Activated T-cell treated with anti-CD3 and anti-CD28 coated beads, Interleukin-2, amount 50 U/mL, for 72 hours (primary cell): ENCODE results near the gene DNASE1. TPM values are rescaled to one million over a fixed set of nuclear protein-coding genes. Genes with fewer than 3 reads are reported as not detected.

Experiments used
- ATAC-seq, 2 donors: fragments of 150-1000 bp; cut with Tn5 transposase; replicated peaks in 1 of 2; 2 replicates each; pipeline ENCODE4 v1.10.0; 2021; ENCODE audit warnings: moderate library complexity in 2 of 2, mild to moderate bottlenecking in 1 of 2
- DNase-seq, 2 donors: peaks; one replicate each; pipeline ENCODE4 v3.0.0; 2021 to 2022; ENCODE audit warnings: mixed read lengths in 1 of 2
- H3K27ac Mint-ChIP-seq: one replicate; pipeline ENCODE4 v1.8.0; 2022; ENCODE audit warnings: mild to moderate bottlenecking, moderate library complexity, mixed read lengths
- H3K27me3 Mint-ChIP-seq: one replicate; pipeline ENCODE4 v1.8.0; 2022; ENCODE audit warnings: low read depth, mixed read lengths
- H3K36me3 Mint-ChIP-seq, 2 donors: one replicate each; pipeline ENCODE4 v1.8.0; 2022; ENCODE audit warnings: mixed read lengths in 2 of 2, mild to moderate bottlenecking in 1 of 2; ENCODE audit not compliant: insufficient read depth in 2 of 2
- H3K4me1 Mint-ChIP-seq: one replicate; pipeline ENCODE4 v1.8.0; 2022; ENCODE audit warnings: low read depth, mixed read lengths
- H3K4me3 Mint-ChIP-seq, 2 donors: one replicate each; pipeline ENCODE4 v1.8.0; 2022; ENCODE audit warnings: mild to moderate bottlenecking in 2 of 2, mixed read lengths in 2 of 2, moderate library complexity in 2 of 2
- H3K9me3 Mint-ChIP-seq, 2 donors: one replicate each; pipeline ENCODE4 v1.8.0; 2022; ENCODE audit warnings: mixed read lengths in 2 of 2
- total RNA-seq, 2 donors: library from RNA; stranded (reverse); gene quantifications; one replicate each; pipeline ENCODE4 v1.2.3, GENCODE V29; 2022

DNASE1 gene
- total RNA-seq, 2 donors from 2014 or later = 19.4 to 21.3 TPM

GRCh38 chr16:3662601-3663000 is 8.1 kb downstream of the DNASE1 start:
- Mint-ChIP-seq H3K9me3 (no peaks in the 10 kb centered on the region), H3K4me1 (peaks cover 28% of the 10 kb centered on the region), H3K36me3 (peaks cover 3 to 23% of the 10 kb centered on the region in 2 donors), H3K27ac (no peak overlapping the region), H3K4me3 (no peak overlapping the region), H3K27me3 (no peaks in the 10 kb centered on the region)
- ATAC-seq (no peak), DNase-seq (no peak)

GRCh38 chr16:3664187-3664896 is 9.9 kb downstream of the DNASE1 start:
- Mint-ChIP-seq H3K4me3 (no peak overlapping the region), H3K36me3 (peaks cover 3 to 17% of the 10 kb centered on the region in 2 donors), H3K9me3 (no peaks in the 10 kb centered on the region), H3K27ac (peak overlapping the region; percentile 41), H3K4me1 (peaks cover 19% of the 10 kb centered on the region), H3K27me3 (no peaks in the 10 kb centered on the region)
- peak in 1 of 2 donors; percentile 13 for ATAC-seq
- no peak for DNase-seq

GRCh38 chr16:3665508-3665907 is 11.0 kb downstream of the DNASE1 start:
- DNase-seq (peak; percentile 5 to 11), ATAC-seq (peak; percentile 34 to 57)
- peaks cover 13% of the 10 kb centered on the region for H3K4me1 Mint-ChIP-seq
- H3K36me3 Mint-ChIP-seq = peaks cover 3 to 17% of the 10 kb centered on the region in 2 donors
- no peak overlapping the region for H3K4me3 Mint-ChIP-seq
- no peaks in the 10 kb centered on the region for H3K27me3 Mint-ChIP-seq
- H3K9me3 Mint-ChIP-seq = no peaks in the 10 kb centered on the region
- H3K27ac Mint-ChIP-seq = no peak overlapping the region

- ATAC-seq (no peak), DNase-seq (no peak)
- H3K9me3 Mint-ChIP-seq = no peaks in the 10 kb centered on the region
- H3K4me3 Mint-ChIP-seq = no peak overlapping the region
- peaks cover 3 to 16% of the 10 kb centered on the region in 2 donors for H3K36me3 Mint-ChIP-seq
- no peaks in the 10 kb centered on the region for H3K27me3 Mint-ChIP-seq
- H3K4me1 Mint-ChIP-seq = peaks cover 13% of the 10 kb centered on the region
- H3K27ac Mint-ChIP-seq = peak overlapping the region; percentile 7
Measured at GRCh38 chr16:3668626-3669025, 14.1 kb downstream of the DNASE1 start.

GRCh38 chr16:3669082-3669481 is 14.6 kb downstream of the DNASE1 start:
- peaks cover 13% of the 10 kb centered on the region for H3K4me1 Mint-ChIP-seq
- peaks cover 3 to 16% of the 10 kb centered on the region in 2 donors for H3K36me3 Mint-ChIP-seq
- DNase-seq (no peak), ATAC-seq (no peak)
- no peak overlapping the region for H3K27ac Mint-ChIP-seq
- no peaks in the 10 kb centered on the region for H3K9me3 Mint-ChIP-seq
- no peaks in the 10 kb centered on the region for H3K27me3 Mint-ChIP-seq
- H3K4me3 Mint-ChIP-seq = no peak overlapping the region

- no peak overlapping the region for H3K4me3 Mint-ChIP-seq
- ATAC-seq (no peak), DNase-seq (no peak)
- H3K36me3 Mint-ChIP-seq = peaks cover 3 to 14% of the 10 kb centered on the region in 2 donors
- peaks cover 8% of the 10 kb centered on the region for H3K4me1 Mint-ChIP-seq
- no peaks in the 10 kb centered on the region for H3K9me3 Mint-ChIP-seq
- H3K27ac Mint-ChIP-seq = no peak overlapping the region
- no peaks in the 10 kb centered on the region for H3K27me3 Mint-ChIP-seq
Measured at GRCh38 chr16:3670711-3671110, 16.2 kb downstream of the DNASE1 start.

- ATAC-seq (no peak), DNase-seq (no peak)
- peaks cover under 1% of the 10 kb centered on the region for H3K4me1 Mint-ChIP-seq
- H3K36me3 Mint-ChIP-seq = peaks cover 3 to 12% of the 10 kb centered on the region in 2 donors
- H3K4me3 Mint-ChIP-seq = no peak overlapping the region
- no peak overlapping the region for H3K27ac Mint-ChIP-seq
- no peaks in the 10 kb centered on the region for H3K9me3 Mint-ChIP-seq
- no peaks in the 10 kb centered on the region for H3K27me3 Mint-ChIP-seq
Measured at GRCh38 chr16:3671424-3671823, 16.9 kb downstream of the DNASE1 start.

- Mint-ChIP-seq H3K36me3 (peaks cover 3 to 9% of the 10 kb centered on the region in 2 donors), H3K27me3 (no peaks in the 10 kb centered on the region), H3K9me3 (no peaks in the 10 kb centered on the region), H3K27ac (no peak overlapping the region), H3K4me3 (no peak overlapping the region), H3K4me1 (no peaks in the 10 kb centered on the region)
- DNase-seq (no peak), ATAC-seq (no peak)
Measured at GRCh38 chr16:3672571-3673041, 18.1 kb downstream of the DNASE1 start.

GRCh38 chr16:3673201-3673600 is 18.7 kb downstream of the DNASE1 start:
- no peak for ATAC-seq
- H3K27me3 Mint-ChIP-seq = no peaks in the 10 kb centered on the region
- H3K27ac Mint-ChIP-seq = no peak overlapping the region
- H3K4me3 Mint-ChIP-seq = no peak overlapping the region
- H3K4me1 Mint-ChIP-seq = no peaks in the 10 kb centered on the region
- DNase-seq = no peak
- no peaks in the 10 kb centered on the region for H3K9me3 Mint-ChIP-seq
- peaks cover 3 to 11% of the 10 kb centered on the region in 2 donors for H3K36me3 Mint-ChIP-seq

GRCh38 chr16:3673676-3674377 is 19.3 kb downstream of the DNASE1 start:
- Mint-ChIP-seq H3K9me3 (no peaks in the 10 kb centered on the region), H3K27ac (no peak overlapping the region), H3K4me1 (no peaks in the 10 kb centered on the region), H3K27me3 (no peaks in the 10 kb centered on the region), H3K36me3 (peaks cover 3 to 9% of the 10 kb centered on the region in 2 donors), H3K4me3 (no peak overlapping the region)
- no peak for DNase-seq
- no peak for ATAC-seq

- Mint-ChIP-seq H3K36me3 (peaks cover 3 to 9% of the 10 kb centered on the region in 2 donors), H3K4me3 (no peak overlapping the region), H3K9me3 (no peaks in the 10 kb centered on the region), H3K27ac (no peak overlapping the region), H3K4me1 (no peaks in the 10 kb centered on the region), H3K27me3 (no peaks in the 10 kb centered on the region)
- DNase-seq (no peak), ATAC-seq (no peak)
Measured at GRCh38 chr16:3674513-3675295, 20.2 kb downstream of the DNASE1 start.

- no peak overlapping the region for H3K27ac Mint-ChIP-seq
- H3K27me3 Mint-ChIP-seq = no peaks in the 10 kb centered on the region
- DNase-seq = no peak
- no peaks in the 10 kb centered on the region for H3K9me3 Mint-ChIP-seq
- ATAC-seq = no peak
- peaks cover 3 to 14% of the 10 kb centered on the region in 2 donors for H3K36me3 Mint-ChIP-seq
- no peaks in the 10 kb centered on the region for H3K4me1 Mint-ChIP-seq
- H3K4me3 Mint-ChIP-seq = no peak overlapping the region
Measured at GRCh38 chr16:3675601-3676130, 21.2 kb downstream of the DNASE1 start.

- H3K27me3 Mint-ChIP-seq = no peaks in the 10 kb centered on the region
- DNase-seq (no peak), ATAC-seq (no peak)
- H3K9me3 Mint-ChIP-seq = no peaks in the 10 kb centered on the region
- H3K36me3 Mint-ChIP-seq = peaks cover 3 to 16% of the 10 kb centered on the region in 2 donors
- H3K27ac Mint-ChIP-seq = no peak overlapping the region
- H3K4me3 Mint-ChIP-seq = no peak overlapping the region
- no peaks in the 10 kb centered on the region for H3K4me1 Mint-ChIP-seq
Measured at GRCh38 chr16:3677994-3678393, 23.5 kb downstream of the DNASE1 start.
